IPS-11a (cell line): ENCODE results near the gene VPS9D1.
"Not testable (repeated sequence)": the region's sequence is repeated elsewhere in the genome, so short reads cannot be mapped to it uniquely, and the experiment has no call there.

Experiments used
- H3K4me3 ChIP-seq: one replicate; pipeline ENCODE4 v1.5.1; 2013; ENCODE audit warnings: low read depth, low read length, control low read depth

The VPS9D1 gene

DNA sequence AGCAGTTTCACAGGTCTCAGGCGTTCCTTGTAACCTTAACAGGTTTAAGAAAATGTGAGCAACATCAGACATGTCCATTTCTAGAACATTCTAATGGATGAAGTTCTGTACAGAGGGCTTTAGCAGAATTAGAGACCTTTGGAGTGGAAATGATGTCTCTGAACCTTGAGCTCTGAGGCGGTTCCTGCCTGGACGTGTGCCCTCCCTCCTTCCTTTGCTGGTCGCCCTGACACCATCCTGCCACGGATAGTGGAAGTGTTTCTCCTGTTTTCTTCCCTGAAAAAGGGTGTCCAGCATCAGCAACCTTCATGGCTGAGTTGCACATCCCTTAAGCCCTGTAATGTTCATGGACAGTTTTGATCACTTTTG, 51.9 kb downstream of the VPS9D1 start:
- no peak overlapping the region for H3K4me3 ChIP-seq

DNA sequence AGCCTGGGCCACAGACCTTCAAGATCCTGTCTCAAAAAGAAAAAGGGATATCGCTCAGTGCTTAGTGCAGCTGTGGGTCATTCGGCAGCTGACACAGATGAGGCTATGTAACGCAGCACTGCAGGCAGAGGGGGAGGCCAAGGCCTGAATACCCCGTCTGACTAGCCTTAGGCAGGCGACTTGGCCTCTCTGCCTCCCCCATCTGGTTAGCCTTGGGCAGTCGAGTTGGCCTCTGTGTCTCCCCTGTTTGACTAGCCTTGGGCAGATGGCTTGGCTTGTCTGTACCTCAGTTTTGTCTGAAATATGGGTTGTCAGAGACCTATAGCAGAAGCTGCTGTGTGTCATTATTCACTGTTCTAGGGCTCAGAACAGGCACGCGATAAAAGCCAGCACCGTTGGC, 53.1 kb downstream of the VPS9D1 start:
- H3K4me3 ChIP-seq = no peak overlapping the region

DNA sequence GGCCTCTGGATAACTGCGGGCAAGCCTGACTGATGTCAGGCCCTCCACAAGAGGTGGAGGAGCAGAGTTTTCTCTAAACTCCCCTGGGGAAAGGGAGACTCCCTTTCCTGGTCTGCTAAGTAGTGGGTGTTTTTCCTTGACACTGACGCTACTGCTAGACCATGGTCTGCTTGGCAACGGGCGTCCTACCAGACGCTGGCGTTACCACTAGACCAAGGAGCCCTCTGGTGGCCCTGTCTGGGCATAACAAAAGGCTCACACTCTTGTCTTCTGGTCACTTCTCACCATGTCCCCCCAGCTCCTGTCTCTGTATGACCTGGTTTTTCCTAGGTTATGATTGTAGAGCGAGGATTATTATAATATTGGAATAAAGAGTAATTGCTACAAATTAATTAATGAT, 53.7 kb downstream of the VPS9D1 start:
- not testable (repeated sequence) for H3K4me3 ChIP-seq

DNA sequence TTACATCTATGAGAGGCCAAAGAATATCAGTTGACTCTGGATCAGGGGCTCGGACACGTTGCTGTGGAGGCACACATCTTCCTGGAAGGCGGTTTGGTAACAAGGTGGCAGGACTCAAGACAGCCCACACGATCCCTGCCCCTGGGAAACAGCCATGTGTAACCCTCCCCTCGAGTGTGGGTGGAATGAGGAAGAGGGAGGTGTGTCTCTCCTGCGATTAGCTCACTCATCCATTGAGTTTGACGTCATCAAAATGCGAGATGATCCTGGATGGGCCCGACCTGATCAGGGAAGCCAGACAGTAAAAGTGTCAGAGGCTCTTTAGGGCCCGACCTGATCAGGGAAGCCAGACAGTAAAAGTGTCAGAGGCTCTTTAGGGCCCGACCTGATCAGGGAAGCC, 56.5 kb downstream of the VPS9D1 start:
- not testable (repeated sequence) for H3K4me3 ChIP-seq

DNA sequence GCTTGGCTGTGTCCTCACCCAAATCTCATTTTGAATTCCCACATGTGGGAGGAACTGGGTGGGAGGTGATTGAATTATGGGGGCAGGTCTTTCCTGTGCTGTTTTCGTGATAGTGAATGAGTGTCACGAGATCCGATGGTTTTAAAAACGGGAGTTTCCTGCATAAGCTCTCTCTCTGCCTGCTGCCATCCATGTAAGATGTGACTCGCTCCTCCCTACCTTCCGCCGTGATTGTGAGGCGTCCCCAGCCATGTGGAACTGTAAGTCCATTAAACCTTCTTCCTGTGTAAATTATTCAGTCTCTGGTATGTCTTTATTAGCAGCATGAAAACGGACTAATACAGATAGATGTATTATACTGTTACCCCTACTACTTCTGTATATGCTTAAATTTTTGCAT, 59.5 kb downstream of the VPS9D1 start:
- no peak overlapping the region for H3K4me3 ChIP-seq

DNA sequence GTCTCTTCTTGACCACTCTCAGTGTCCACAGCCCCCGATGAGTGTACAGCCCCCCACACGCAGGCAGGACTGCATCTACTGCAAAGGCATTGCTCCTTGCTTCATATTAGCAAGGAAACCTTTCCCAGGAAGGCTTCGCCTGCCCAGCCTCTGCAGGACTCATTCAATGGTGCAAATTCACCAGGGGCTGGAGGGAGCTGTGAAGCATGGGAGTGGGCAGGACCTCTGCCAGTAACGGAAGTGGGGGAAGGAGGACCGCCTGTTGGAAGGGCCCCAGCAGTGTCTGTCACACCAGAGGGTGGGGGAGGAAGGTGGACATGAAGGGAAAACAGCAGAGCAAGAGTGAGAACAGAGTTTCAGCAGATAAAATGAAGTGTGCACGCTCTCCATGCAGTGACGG, 60.6 kb downstream of the VPS9D1 start:
- no peak overlapping the region for H3K4me3 ChIP-seq

DNA sequence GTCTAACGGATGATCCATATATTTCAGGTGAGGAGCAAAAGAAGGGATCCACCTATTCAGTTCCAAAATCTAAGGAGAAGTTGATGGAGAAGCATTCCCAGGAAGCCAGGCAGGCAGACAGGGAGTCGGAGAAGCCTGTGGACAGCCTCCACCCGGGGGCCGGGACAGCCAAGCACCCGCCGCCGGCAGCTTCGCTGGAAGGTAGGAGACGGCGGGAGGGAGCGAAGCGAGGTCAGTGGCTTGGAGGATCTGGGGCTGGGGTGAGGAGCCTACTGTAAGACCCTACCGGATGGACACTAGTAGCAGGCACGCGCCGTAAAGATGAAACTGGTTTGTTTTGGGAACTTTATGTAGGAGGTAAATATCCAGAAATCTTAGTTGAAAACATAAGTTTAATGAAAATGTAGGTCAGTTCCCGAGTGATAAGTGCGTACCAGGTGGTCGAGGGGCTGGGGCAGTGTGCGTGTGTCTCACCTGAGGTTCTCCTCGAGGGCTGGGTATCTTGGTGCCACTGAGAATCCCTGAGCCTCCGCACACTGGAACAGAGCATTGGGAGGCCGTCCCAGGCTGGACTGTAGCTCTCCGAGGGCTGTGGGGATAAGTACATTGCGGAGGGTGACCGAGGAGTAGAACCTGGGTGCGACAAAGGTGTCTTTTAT, 62.3 kb downstream of the VPS9D1 start:
- peak overlapping the region; percentile 87 for H3K4me3 ChIP-seq

DNA sequence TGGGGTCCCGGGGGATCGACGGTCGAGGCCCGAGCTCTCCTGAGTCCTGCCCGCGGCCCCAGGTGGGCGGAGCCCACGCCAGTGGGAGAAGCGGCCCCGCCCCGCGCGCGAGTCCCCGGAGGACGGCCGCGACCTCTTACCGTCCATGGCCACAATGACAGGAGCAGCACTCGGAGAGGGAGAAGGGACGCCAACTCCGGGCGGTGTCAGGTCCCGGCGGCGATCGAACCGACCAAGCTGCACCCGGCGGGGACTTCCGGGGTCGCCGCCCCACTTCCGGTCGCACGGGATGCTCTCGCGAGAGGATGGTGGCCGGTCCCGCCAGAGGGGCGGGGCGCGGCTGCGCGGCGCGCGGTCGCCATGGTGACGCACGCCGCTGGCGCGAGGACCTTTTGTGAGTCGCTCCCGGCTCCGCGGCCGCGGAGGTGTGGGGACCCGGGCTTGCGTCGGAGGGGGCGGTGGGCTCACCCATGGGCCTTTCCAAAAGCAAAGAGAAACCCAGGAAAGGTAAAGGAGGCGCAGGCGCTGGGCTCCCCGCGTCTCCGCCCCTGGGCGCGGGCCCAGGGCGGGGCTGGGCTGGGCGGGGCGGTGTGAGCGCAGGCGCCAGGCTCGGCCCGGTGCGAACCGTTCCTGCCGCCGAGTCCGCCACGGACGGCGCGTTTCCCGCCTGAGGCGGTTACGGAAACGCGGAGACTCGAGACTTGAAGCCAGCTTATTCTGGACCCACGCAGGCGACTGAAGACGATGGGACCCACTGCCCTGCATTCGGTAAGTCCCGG, 63.1 kb downstream of the VPS9D1 start, which contains the start of the genes CHMP1A and SPATA33:
Gene CHMP1A, minus strand, starts transcription at position 267 of the 779 bp plus-strand sequence. Its CDS starts 120 bp downstream, at position 147.
Gene SPATA33, plus strand, starts transcription at position 395 of the 779 bp plus-strand sequence. Its CDS starts 76 bp downstream, at position 471.
- H3K4me3 ChIP-seq = peak within 1 kb of the TSS; percentile 87
